ENCODE data around the gene HEBP2. TPM values are rescaled to one million over a fixed set of nuclear protein-coding genes. Genes with fewer than 3 reads are reported as not detected.
A peak's percentile ranks its signal among the peaks of the same experiment; 100 is the strongest.

The HEBP2 gene
- total and polyA plus RNA-seq, 2 of the 13 experiments (the other 11 are each of a cell fraction or from before 2014, with no cell fraction given): 16.0 to 72.8 TPM

DNA sequence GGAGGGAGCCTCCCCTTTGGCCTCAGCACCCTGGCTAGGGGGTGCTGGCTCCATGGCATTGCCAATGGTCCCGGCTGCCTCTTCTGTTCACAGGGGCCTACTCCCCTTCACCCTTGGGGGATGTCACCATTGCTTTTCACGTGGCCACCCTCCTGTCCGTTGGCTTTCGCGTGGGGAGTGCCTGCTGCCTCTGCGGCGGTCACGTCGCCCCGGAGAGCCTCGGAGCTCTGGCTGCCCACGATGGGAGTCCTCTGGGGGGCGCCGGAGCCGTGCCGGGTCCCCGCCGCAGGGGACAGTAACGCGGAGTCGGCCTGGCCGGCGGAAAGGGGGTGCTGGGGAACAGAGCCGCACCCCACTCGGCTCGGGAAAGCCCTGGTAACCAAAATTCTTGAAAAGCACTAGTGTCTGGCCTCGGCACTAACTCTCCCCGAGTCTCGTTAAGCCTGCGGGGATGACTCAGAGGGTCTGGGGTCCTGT, 661 bp upstream of the HEBP2 start (continued):
- TF ChIP-seq ATRX (CRISPR knock-in tag; IDR thresholded peaks at IDR 0.05; ENCODE audit: borderline replicate concordance) (0 out of 2 replicates have a peak, but pooled peaks have one; percentile 26), PHB2 (IDR thresholded peaks at IDR 0.05; ENCODE audit: partially characterized antibody) (no peak), CENPT (CRISPR knock-in tag; IDR thresholded peaks at IDR 0.05; ENCODE audit: low read depth) (no peak), ZBTB46 (CRISPR knock-in tag; IDR thresholded peaks at IDR 0.05; ENCODE audit: borderline replicate concordance) (no peak), TOPORS (CRISPR knock-in tag; IDR thresholded peaks at IDR 0.05) (no peak), ZBTB7B (CRISPR knock-in tag; IDR thresholded peaks at IDR 0.05) (peak; percentile 79), ZMAT5 (CRISPR knock-in tag; IDR thresholded peaks at IDR 0.05; ENCODE audit: borderline replicate concordance, low read depth) (no peak), FOXP4 (CRISPR knock-in tag; IDR thresholded peaks at IDR 0.05) (no peak), SIN3A (IDR thresholded peaks at IDR 0.05; ENCODE audit: borderline replicate concordance, low read depth, low read length) (no peak), ZNF432 (CRISPR knock-in tag; IDR thresholded peaks at IDR 0.05; ENCODE audit: borderline replicate concordance) (no peak), ZNF263 (CRISPR knock-in tag; IDR thresholded peaks at IDR 0.05) (no peak), ZNF570 (CRISPR knock-in tag; IDR thresholded peaks at IDR 0.05; ENCODE audit: borderline replicate concordance) (no peak), ZNF782 (CRISPR knock-in tag; IDR thresholded peaks at IDR 0.05; ENCODE audit: borderline replicate concordance) (no peak), ZNF235 (CRISPR knock-in tag; IDR thresholded peaks at IDR 0.05; ENCODE audit: borderline replicate concordance) (no peak), CEBPG (CRISPR knock-in tag; IDR thresholded peaks at IDR 0.05) (no peak), ZNF530 (CRISPR knock-in tag; IDR thresholded peaks at IDR 0.05; ENCODE audit: low read depth) (no peak), KDM2A (CRISPR knock-in tag; IDR thresholded peaks at IDR 0.05; ENCODE audit: borderline replicate concordance, low read depth) (no peak; the same call in 1 of the 2 replicates), MLX (CRISPR knock-in tag; IDR thresholded peaks at IDR 0.05) (no peak), HDAC2 (CRISPR knock-in tag; IDR thresholded peaks at IDR 0.05) (no peak), IRF2 (CRISPR knock-in tag; IDR thresholded peaks at IDR 0.05) (no peak), RXRA (CRISPR knock-in tag; IDR thresholded peaks at IDR 0.05) (no peak)
- TF ChIP-seq, protein P1, sequence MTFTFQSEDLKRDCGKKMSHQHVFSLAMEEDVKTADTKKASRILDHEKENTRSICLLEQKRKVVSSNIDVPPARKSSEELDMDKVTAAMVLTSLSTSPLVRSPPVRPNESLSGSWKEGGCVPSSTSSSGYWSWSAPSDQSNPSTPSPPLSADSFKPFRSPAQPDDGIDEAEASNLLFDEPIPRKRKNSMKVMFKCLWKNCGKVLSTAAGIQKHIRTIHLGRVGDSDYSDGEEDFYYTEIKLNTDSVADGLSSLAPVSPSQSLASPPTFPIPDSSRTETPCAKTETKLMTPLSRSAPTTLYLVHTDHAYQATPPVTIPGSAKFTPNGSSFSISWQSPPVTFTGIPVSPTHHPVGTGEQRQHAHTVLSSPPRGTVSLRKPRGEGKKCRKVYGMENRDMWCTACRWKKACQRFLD (CRISPR knock-in tag; IDR thresholded peaks at IDR 0.05; ENCODE audit: borderline replicate concordance): no peak
- TF ChIP-seq, protein P2, sequence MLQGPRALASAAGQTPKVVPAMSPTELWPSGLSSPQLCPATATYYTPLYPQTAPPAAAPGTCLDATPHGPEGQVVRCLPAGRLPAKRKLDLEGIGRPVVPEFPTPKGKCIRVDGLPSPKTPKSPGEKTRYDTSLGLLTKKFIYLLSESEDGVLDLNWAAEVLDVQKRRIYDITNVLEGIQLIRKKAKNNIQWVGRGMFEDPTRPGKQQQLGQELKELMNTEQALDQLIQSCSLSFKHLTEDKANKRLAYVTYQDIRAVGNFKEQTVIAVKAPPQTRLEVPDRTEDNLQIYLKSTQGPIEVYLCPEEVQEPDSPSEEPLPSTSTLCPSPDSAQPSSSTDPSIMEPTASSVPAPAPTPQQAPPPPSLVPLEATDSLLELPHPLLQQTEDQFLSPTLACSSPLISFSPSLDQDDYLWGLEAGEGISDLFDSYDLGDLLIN (CRISPR knock-in tag; IDR thresholded peaks at IDR 0.05; ENCODE audit: borderline replicate concordance): no peak
- TF ChIP-seq, protein P3, sequence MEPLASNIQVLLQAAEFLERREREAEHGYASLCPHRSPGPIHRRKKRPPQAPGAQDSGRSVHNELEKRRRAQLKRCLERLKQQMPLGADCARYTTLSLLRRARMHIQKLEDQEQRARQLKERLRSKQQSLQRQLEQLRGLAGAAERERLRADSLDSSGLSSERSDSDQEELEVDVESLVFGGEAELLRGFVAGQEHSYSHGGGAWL (CRISPR knock-in tag; IDR thresholded peaks at IDR 0.05): no peak
